Medulla oblongata (tissue), 1 donor: ENCODE results near the gene SUSD6.

Experiments used
- DNase-seq: peaks from one replicate; pipeline ENCODE4 v3.0.0-alpha.2; 2015; ENCODE audit errors: extremely low spot score

SUSD6 gene, protein sequence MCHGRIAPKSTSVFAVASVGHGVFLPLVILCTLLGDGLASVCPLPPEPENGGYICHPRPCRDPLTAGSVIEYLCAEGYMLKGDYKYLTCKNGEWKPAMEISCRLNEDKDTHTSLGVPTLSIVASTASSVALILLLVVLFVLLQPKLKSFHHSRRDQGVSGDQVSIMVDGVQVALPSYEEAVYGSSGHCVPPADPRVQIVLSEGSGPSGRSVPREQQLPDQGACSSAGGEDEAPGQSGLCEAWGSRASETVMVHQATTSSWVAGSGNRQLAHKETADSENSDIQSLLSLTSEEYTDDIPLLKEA

DNA sequence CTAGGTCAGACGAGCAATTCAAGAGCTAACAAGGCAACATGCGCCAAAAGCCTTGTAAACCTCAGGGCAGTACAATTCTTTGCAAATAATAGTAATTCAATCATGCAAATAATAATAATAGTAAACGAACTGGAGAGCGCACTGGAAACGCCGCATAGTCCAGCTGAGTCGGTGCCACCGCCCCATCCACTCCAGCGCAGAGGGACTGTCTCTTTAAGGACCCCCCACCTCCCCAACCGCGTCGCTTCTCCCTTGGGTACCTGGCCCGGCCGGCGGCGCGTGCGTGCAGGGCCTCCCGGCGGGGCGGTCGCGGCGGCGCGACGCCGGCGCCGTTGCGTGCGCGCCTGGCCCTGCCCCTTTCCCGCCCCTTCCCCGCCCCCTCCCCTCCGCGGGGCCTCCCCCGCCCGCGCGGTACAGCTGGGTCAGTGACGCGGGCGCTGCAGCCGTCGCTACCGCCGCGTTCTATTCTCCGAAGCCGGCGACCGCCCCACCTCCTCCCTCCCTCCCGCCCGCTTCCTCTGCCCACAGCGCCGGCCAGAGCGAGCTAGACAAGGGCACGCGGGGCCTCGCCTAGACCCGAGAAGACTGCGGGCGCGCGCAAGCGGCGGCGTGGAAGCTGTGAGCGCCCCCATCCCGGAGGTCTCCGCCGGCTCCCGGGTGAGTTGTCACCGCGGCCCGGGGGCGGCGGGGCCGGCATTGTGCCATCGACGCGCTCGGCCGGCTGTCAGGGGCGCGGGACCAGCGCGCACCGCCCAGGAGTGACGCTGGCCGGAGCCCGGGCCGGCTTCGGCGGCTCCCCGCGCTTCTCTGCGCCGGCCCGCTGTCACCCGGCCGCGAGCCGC is at the start of gene SUSD6:
Gene SUSD6, plus strand, starts transcription at position 425 of the 842 bp plus-strand sequence. CDS start 46,997 bp downstream, outside the sequence.
- peak; percentile 90 for DNase-seq

DNA sequence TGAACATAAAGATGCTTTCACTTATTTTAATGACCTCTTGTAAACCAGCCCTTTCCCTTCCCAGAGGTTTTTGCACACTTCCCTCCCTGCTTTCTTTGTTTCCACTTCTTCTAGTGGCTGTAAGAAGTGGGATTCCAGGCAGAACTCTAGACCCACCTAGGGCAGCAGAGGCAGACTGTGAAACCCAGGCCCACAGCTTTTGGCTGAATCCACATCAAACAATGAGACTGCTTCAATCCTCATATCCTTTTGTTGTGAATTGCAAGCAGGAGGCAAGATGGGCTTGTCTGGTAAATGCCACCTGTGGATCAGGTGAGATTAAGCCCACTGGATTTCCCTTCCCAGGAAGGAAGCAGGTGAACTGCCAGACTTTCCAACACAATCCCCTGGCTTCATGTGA is 49.5 kb upstream of the SUSD6 start:
- no peak for DNase-seq

DNA sequence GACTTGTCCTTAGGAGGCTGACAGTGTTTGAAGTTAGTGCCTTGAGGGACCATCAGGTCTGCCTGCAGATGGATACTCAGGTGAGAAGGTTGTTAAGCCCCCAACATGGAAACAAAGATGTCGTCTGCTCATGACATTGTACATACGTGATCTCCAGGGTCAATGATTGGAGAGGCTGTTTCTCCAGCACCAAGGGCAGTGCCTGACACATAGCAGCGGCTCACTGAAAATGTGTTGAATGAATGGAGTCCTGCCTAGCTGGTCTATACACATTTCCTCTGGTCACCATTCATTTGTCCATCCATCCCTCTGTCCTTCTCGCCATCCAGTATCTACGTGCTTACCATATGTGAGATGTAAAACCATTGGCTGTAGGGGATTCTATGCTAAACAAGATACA is 43.8 kb upstream of the SUSD6 start:
- DNase-seq: no peak

DNA sequence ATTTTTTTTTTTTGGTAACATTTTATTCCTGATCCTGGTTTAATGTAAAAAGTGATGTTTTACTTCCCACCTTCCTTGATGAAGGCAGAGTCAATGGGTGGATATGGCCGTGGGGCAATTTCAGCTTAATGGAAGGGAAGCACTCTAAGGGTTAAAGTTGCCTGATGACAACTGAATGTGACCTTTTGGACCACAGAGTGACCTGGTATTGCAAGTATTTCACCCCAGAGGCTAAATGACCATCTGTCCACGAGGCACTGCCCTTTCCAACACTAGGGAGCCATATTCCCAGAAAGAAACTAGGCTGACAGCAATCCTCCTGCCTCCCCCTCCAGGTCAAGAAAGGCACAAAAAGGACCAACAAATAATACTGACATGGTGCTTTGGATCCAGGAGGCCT is 41.5 kb upstream of the SUSD6 start:
- no peak for DNase-seq

DNA sequence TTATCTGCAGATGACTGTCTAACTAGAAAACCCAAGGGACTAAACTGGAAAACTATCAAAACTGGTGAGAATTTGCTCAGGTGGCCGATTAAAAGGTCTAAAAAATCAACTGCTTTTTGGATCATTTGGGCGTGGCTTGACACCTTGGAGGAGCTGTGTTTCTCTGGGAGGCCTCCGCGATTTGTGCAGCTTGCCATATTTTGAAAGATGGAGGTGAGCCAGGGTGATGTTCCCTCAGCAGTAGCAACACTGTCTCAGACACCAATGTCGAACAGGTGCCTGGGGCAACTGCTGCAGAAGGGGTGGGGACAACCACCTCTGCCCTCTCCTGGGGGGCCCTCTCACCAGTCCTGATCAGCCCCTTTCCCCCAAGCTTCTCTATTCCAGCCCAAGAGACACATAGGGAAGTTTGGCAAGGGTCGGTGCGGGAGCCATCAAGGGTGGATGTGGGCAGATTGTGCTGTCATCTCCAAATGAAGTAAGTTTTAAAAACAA is 40.5 kb upstream of the SUSD6 start:
- DNase-seq: no peak

DNA sequence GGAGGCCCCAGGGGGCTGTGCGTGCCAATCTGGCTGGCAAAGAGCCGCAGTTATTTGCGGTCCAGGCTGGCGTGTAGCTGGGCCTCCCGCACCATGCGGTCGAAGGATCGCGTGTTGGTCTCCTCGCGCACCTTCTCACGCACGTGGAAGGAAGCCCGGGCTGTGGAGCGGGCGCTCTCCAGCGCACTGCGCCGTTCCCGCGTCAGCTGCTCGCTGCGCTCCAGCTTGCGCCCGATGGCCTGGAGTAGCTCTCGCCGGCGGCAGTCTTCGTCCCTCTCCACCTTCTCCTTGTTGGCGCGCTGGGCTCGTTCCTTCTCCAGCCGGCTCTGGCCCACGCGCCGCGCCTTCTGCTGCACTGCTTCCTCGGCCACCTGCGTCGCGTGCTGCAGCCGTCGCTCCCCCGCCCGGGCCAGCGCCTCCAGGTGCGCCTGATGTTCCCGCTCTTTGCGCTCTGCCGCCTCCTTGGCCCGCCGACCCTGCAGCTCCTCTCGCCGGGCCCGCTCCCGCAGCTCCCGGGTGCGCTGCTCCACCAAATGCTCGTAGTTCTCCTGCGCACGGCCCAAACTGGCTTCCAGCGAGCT is 39.9 kb upstream of the SUSD6 start:
- DNase-seq: no peak

DNA sequence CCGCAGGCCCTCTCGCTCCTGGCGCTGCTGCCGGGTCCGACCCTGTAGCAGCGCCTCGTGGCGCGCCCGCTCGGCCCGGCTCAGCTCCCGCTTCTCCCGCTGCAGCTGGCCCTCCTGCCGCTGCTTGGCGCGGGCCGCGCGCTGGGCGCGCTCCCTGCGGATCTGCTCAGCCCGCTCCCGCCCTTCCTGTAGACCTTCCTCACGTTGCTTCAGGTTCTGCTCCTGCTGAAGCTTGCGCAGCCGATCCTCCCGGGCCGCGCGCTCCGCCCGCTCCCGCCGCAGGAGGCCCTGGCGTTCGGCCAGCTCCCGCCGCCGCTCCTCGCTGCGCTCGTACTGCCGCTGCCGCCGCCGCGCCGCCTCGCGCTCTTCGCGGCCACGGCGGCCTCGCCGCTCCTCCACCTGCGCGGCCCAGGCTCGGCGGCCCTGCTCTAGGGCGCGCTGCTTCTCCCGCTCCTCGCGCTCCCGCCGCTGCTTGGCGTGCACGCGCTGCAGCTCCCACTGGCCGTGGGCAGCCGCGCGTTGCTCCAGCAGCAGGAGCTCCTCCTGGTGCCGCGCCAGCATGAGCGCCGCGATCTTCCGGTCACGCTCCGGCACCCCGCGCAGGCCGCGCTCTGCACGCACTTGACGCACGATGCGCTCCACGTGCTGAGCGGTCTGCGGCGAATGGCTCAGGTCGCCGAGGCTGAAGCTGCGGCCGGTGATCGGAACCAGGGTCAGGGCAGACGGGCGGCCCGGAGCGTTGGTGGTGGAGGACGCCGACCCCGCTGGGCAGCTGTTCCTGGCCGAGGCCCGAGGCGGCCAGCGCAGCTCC is 39.2 kb upstream of the SUSD6 start:
- no peak for DNase-seq

DNA sequence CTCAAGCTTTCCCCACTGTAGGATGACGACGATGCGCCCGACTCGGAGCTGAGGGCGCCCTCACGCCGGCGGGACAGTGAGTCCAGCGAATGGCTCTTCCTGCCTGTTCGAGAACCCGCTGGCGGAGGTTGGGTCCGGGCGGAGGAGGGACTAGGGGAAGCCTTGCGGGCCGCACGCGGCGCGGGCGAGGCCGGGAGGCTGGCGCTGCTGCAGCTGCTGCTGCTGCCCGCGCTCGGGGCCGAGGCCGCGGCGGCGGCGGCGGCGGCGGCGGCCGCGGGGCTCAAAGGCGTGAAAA is 38.6 kb upstream of the SUSD6 start:
- no peak for DNase-seq

DNA sequence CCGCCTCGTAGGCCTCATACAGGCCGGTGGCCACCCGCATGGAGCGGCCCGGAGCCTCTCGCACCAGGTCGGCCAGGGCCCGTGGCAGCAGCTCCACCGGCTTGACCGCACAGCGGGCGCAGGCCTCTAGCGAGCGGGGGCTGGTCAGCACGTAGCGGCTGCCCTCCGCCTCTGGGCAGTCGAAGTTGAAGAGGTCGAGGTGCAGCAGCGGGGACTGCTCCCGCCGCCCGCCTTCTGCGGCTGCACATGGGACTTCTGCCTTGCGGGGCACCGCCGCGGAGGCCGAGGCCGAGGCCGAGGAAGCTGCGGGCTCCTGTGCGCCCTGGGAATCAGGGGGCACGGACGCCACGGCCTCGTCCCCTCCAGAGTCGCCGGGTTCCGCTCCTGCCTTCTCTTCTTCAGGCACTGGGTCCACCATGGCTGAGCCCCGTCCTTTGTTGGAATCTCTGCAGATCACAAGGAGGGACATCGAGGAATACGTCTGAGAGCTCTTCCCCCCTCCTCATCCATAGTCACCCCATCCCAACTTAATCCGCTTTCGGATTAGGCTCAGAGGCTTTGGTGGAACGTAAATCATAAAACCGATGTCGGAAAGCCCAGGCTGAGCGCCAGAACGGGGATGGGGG is 38.1 kb upstream of the SUSD6 start:
- no peak for DNase-seq

DNA sequence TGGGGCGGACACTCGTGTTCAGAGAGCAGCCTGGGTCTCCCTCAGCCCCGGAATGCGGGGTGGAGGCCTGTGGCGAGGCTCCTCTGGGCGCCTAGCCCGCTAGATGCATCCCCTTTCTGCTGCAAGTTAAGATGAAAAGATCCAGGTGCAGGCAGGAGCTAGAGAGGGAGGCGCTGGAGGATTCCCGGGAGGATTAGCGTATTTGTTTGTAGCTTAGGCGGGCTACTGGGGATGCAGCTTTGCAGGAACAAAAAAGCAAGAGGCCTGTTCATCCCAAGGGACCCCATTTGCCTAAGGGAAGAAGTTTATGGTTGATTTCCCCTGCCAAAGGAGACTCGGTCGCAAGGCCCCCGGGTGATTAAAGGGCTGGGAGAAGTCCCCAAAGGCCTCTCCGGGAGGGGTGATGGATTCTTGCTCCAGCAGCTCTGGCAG is 37.5 kb upstream of the SUSD6 start:
- no peak for DNase-seq

DNA sequence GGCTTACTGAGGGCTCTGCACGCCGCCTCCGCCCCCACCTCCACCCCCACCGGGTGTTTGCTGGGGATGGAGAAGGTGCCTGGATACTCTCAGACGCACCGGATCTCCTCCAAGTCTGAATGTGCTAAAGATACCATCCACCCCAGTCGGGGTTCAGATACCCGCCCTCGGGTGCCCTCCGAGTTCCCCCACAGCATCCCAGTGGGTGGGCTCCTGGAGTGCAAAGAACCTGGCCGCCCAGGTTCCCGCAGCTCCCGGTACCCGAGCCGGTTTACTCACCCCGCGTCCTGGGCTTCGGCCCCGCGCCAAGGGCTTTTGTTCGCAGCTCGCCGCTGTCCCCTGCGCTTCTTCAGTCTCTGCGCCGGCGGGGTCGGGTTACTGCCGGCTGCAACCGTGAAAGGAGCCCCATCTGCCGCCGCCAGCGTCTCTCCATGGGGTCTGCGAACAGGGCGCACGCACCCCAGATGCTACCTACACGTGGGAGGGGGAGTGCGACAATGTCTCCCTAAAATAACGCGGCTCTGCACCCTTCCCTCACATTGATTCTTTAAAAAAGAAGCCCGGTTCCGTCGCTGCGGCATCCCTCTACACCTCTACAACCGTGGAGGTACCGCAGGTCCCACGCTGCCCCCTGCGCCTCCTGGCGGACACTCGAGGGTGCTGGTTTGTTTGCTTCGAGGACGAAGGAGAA is 37.0 kb upstream of the SUSD6 start, which contains the start of gene CCDC177:
Gene CCDC177, minus strand, starts transcription at position 609 of the 691 bp plus-strand sequence. CDS start 1,249 bp downstream, outside the sequence.
- no peak for DNase-seq

DNA sequence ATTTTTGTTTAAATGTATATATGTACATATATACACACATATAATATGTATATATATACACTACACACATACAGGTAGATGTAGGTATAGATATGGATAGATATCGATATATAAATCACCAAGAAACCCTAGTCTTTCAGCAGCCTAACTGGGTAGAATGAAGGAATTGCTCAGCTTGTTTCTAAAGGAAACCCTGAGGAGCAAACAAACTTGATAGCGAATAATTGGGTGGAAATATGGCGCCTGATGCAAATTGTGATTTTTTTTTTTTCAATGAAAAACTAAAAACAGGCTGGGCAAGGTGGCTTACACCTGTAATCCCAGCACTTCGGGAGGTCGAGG is 36.5 kb upstream of the SUSD6 start:
- no peak for DNase-seq

DNA sequence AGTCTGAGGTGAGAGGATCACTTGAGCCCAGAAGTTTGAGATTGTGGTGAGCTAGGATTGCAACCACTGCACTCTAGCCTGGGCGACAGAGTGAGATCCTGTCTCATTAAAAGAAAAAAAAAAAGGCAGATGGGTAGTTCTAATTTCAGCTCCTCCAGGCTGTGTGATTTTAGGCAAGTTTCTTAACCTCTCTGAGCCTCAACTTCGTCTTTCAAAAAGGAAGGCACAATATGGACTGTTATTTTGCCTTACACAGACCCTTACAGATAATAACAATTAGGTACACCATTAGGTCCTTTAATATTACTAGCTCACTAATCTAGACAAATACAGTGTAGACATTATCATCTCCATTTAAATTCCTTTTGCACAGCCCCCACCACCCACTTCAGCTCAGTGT is 31.9 kb upstream of the SUSD6 start:
- DNase-seq: no peak

DNA sequence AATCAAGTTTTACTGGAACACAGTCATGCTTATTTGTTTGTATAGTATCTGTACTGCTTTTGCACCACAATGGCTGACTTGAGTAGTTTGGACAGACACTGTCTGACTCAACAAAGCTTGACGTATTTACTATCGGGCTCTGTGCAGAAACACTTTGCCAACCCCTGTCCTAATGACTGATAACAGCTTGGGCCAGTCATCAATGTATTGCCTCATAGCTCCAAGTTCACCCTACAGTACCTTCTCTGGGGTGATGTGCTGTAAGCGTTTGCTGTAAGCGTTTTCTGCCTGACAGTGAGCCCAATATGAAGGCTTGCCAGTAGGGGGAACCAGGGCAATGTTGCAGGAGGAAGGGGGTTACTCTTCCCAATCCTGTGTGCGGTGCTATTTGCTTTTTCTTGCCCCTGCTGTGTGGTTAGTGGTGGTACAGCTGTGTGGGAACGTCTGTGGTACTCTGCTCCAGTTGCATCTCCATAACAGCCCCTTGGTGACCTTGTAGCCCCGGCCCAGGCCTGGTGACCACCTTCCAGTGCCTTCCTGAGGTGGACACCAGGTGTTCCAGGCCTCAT is 31.3 kb upstream of the SUSD6 start:
- peak; percentile 20 for DNase-seq

DNA sequence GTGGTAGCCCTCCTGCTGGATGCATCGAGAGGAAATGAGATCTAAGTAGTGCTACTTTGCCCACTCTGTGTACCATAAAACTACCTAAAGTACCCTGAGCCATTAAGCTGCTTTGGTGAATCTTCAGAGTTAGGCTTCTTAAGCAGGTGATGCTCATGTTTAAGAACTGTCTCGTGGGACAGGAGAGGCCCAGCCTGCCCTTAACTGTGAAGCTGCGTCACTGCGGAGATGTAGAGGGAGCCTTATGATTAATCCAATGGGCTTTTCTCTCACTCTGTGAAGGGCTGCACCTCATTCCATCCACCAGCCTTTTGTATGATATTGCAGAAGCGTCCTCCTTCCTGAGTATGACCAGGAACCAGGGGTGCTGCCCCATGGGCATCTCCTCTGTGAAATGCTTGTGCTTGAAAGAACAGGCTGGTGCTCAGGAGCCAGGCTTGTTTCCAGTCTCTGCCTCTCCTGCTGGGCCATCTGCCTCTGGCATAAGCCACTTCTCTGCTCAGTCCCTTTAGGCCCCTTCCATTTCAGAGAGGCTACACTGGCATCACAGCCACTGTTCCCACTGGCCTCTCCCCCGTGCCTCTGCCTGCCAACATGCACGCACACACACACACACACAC is 30.0 kb upstream of the SUSD6 start:
- DNase-seq: no peak

DNA sequence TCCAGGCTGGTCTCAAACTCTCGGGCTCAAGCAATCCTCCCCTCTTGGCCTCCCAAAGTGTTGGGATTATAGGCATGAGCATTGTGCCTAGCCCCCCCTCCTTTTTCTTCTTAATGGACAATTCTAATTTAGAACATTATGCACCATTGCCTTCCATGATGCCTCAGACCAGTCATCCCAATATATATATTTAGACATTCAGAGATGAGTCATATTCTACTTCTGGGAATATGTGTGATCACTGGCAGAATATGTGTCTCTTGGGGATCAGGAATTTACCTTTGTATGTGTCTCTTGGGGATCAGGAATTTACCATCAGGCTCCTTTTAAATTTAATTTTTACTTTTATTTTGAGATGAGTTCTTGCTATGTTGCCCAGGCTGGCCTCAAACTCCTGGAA is 29.2 kb upstream of the SUSD6 start:
- no peak for DNase-seq

DNA sequence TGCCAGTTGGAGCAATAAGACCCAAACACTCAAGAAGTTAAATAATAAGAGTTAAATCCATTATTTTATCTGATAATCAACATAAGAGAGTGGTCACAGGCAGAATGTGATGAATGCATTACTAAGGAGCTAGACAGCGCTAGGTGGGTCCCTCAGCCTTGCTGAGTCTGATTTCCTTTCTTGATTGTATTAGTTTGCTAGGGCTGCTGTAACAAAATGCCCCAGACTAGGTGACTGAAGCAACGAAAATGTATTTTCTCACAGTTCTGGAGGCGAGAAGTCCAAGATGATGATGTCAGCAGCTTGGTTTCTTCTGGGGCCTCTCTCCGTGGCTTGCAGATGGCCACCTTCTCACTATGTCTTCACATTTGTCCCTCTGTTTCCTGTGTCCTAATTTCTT is 28.6 kb upstream of the SUSD6 start:
- DNase-seq: no peak

DNA sequence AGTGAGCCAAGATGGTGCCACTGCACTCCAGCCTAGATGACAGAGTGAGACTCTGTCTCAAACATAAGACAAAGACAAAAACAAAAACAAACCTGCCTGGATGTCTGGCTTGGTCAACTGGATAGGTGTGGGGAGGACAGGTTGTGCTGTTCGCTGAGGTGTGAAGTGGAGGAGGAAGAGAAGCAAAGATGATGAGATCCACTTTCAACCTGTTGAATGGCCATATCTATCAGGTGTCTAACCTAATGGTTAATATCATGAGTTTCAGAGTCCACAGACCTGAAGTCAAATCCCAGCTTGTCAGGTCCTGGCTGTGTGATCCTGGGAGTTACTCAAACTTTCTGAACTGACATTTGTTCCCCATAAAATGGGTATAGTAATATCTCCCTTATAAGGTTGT is 27.0 kb upstream of the SUSD6 start:
- DNase-seq: no peak

DNA sequence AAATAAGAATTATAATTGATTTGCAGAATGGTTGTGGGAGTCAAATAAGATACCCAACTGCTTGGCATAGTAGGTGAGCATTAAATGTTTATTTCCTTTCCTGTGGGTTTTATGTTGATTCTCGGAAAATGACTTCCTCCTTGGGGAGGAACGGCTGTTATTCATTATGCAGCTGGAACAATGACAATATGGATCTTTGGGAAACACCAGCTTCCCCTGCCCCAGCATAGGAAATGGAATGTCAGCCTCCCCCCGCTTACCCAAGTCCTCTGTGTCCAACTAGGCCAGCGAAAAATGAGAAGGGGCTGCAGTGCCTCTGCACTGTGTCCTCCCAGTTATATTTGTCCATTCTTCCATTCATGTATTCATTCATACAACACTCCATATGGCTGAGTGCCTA is 25.0 kb upstream of the SUSD6 start:
- no peak for DNase-seq

DNA sequence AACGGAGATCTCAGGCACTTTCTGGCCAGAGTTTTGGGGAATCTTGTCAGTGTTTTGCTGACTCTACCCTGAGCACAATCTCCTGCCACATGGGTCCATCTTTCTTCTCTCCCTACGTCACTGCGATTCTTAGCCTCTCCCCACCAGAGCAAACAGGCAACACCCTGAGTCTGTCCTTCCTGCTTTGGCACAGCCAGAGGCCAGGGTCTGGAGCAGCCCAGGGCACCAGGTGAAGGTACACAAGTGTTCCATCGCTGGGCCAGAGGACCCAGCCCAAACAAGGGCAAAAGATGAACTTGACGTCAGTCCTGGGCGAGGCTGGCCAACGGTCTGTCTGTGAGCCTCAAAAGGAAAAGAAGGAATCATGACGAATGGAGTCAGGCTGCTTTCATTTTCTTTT is 24.0 kb upstream of the SUSD6 start:
- no peak for DNase-seq
